A673 (cell line): Measurements from ENCODE around the gene SERPINB1. TPM values are rescaled to one million over a fixed set of nuclear protein-coding genes. Genes with fewer than 3 reads are reported as not detected.
A peak's percentile ranks its signal among the peaks of the same experiment; 100 is the strongest.

Experiments used
- BruUV-seq: library from RNA; stranded (reverse); fragments of 400-500 nt; replicated peaks from 2 replicates; lab custom pipeline; 2021; lab: Mats Ljungman, UMichigan
- CTCF ChIA-PET: fragments of 300-600 bp; sonication (Branson Sonifier 250); formaldehyde crosslinking; loops from one replicate; lab custom pipeline; 2022; ENCODE audit warnings: antibody characterized with exemption; lab: Charles Lee
- POLR2A ChIA-PET: fragments of 300-600 bp; sonication (Branson Sonifier 250); formaldehyde crosslinking; loops from one replicate; lab custom pipeline; 2022; ENCODE audit warnings: antibody characterized with exemption; ENCODE audit not compliant: low non-redundant PET; lab: Charles Lee
- DNase-seq: peaks from one replicate; pipeline ENCODE4 v3.0.0-alpha.2; 2015; ENCODE audit warnings: low spot score
- H3K27ac ChIP-seq: fragments of 200-600 bp; sonication (generic); 2 replicates; pipeline ENCODE4 v1.5.1; 2016; ENCODE audit warnings: mixed run types, low read depth, mild to moderate bottlenecking, mixed read lengths, antibody characterized with exemption, low read length; ENCODE audit not compliant: poor library complexity, severe bottlenecking
- H3K27me3 ChIP-seq: fragments of 200-600 bp; sonication (generic); replicated peaks from 2 replicates; pipeline ENCODE4 v1.6.1; 2017; ENCODE audit warnings: mixed run types, low read depth, mild to moderate bottlenecking, mixed read lengths, antibody characterized with exemption, low read length; ENCODE audit not compliant: insufficient read depth, poor library complexity
- H3K36me3 ChIP-seq: fragments of 200-600 bp; sonication (generic); 2 replicates; pipeline ENCODE4 v1.6.1; 2016; ENCODE audit warnings: mixed run types, mild to moderate bottlenecking, mixed read lengths, antibody characterized with exemption, low read length; ENCODE audit not compliant: insufficient read depth, poor library complexity, severe bottlenecking
- H3K4me1 ChIP-seq: fragments of 200-600 bp; sonication (generic); 2 replicates; pipeline ENCODE4 v1.6.1; 2017; ENCODE audit warnings: mixed run types, mild to moderate bottlenecking, mixed read lengths, antibody characterized with exemption, low read length; ENCODE audit not compliant: insufficient read depth, poor library complexity, severe bottlenecking
- H3K4me3 ChIP-seq: fragments of 200-600 bp; sonication (generic); 2 replicates; pipeline ENCODE4 v1.5.1; 2016; ENCODE audit warnings: low read depth, mixed run types, mild to moderate bottlenecking, mixed read lengths, low read length; ENCODE audit not compliant: poor library complexity, severe bottlenecking
- H3K9me3 ChIP-seq: fragments of 200-600 bp; sonication (generic); 2 replicates; pipeline ENCODE4 v1.6.1; 2016; ENCODE audit warnings: mixed run types, low read depth, mild to moderate bottlenecking, mixed read lengths, antibody characterized with exemption, low read length; ENCODE audit not compliant: poor library complexity, severe bottlenecking
- CTCF ChIP-seq: fragments of 300-800, 200-600 bp; sonication (generic); conservative IDR thresholded peaks from 2 replicates; pipeline ENCODE4 v1.5.1; 2017; ENCODE audit warnings: low read depth, mild to moderate bottlenecking, antibody characterized with exemption, low read length, moderate library complexity, mixed read lengths
- EZH2 ChIP-seq: fragments of 200-600 bp; sonication (generic); IDR thresholded peaks from 2 replicates; pipeline ENCODE4 v1.6.1; 2017; ENCODE audit warnings: borderline replicate concordance, low read depth, mild to moderate bottlenecking, mixed read lengths, antibody characterized with exemption, low read length; ENCODE audit not compliant: poor library complexity, severe bottlenecking
- intact Hi-C: fragments of 100-400 bp; cut with micrococcal nuclease; formaldehyde crosslinking; loops from one replicate; pipeline ENCODE4 v1.10.0; 2022; ENCODE audit not compliant: unreplicated experiment
- total RNA-seq: library from RNA; stranded (reverse); gene quantifications from 2 replicates; pipeline ENCODE4 v1.2.3, GENCODE V29; 2021

SERPINB1 gene
- total RNA-seq, 1 experiment from 2014 or later, result 1.3 TPM

DNA sequence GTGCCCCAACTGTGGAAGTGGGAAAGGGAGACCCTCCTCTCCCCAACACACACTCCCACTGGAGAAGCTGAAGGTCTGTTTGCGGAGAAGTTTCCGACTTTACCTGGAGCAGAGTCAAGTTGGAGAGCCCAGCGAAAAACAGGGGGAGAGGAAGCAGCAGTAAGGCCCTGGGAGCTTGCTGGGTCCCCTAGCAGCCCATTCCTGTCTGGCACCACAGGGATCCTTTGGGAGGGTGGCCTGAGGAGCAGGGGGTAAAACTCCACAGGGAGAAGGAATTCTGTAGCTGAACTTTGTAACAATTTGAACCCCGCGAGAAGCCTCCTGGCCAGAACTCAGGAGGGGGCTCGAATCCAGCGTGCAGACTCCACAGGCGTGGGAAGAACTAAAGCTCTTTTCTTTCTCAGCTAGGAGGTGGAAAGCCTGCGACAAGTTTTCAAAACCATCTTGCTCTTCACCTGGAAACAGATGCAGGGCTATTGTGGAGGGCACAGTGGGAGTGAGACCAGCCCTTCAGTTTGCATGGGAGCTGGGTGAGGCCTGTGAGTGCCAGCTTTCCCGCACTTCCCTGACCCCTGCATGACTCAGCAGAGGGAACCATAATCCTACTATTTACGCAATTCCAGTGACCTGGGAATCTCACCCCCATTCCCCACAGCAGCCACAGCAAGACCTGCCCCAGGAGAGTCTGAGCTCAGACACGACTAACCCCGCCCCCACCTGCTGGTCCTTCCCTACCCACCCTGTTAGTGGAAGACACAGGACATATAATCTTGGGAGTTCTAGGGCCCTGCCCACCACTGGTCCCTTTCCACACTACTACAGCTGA is 35.6 kb upstream of the SERPINB1 start:
- Histone ChIP-seq H3K27ac (no peak overlapping the region), H3K27me3 (no peaks in the 10 kb centered on the region), H3K4me1 (peaks cover 11% of the 10 kb centered on the region), H3K4me3 (no peak overlapping the region), H3K36me3 (no peaks in the 10 kb centered on the region), H3K9me3 (no peaks in the 10 kb centered on the region)
- intact Hi-C loops, result no loop called here
- ChIA-PET POLR2A (no interaction called here), CTCF (no interaction called here)
- BruUV-seq, result no TSS peak
- DNase-seq, result no peak
- TF ChIP-seq CTCF (no peak), EZH2 (no peak)

- Histone ChIP-seq H3K27ac (no peak overlapping the region), H3K4me3 (peak overlapping the region; percentile 48)
Measured at GRCh38 chr6:2876210-2877056, 34.8 kb upstream of the SERPINB1 start.

More at GRCh38 chr6:2876210-2877056, 34.8 kb upstream of the SERPINB1 start:
- no peak for DNase-seq
- no peaks in the 10 kb centered on the region for H3K9me3 ChIP-seq
- POLR2A ChIA-PET, result no interaction called here
- peaks cover 11% of the 10 kb centered on the region for H3K4me1 ChIP-seq
- no TSS peak for BruUV-seq
- intact Hi-C loops, result no loop called here
- CTCF ChIA-PET, result no interaction called here
- no peak for TF ChIP-seq CTCF
- TF ChIP-seq EZH2, result no peak
- no peaks in the 10 kb centered on the region for H3K27me3 ChIP-seq
- H3K36me3 ChIP-seq, result no peaks in the 10 kb centered on the region
